ENCODE data around the gene PDCD11.

- TF ChIP-seq CTCF (IDR thresholded peaks at IDR 0.05), result no peak
- TF ChIP-seq EP300 (IDR thresholded peaks at IDR 0.05), result no peak
- TF ChIP-seq POLR2A (IDR thresholded peaks at IDR 0.05), result peak; percentile 8
Observed at GRCh38 chr10:103442031-103442461, 45.6 kb downstream of the PDCD11 start.

Data from ovary (tissue), 3 donors.